LNCAP (cell line): ENCODE measurements around the gene C16orf92.

Experiments
- TF ChIP-seq, protein P1 (sequence below): fragments of 450-650 bp; IDR thresholded peaks from 2 replicates; pipeline ENCODE4 v1.5.1; 2017; ENCODE audit warnings: mild to moderate bottlenecking

Gene C16orf92

DNA sequence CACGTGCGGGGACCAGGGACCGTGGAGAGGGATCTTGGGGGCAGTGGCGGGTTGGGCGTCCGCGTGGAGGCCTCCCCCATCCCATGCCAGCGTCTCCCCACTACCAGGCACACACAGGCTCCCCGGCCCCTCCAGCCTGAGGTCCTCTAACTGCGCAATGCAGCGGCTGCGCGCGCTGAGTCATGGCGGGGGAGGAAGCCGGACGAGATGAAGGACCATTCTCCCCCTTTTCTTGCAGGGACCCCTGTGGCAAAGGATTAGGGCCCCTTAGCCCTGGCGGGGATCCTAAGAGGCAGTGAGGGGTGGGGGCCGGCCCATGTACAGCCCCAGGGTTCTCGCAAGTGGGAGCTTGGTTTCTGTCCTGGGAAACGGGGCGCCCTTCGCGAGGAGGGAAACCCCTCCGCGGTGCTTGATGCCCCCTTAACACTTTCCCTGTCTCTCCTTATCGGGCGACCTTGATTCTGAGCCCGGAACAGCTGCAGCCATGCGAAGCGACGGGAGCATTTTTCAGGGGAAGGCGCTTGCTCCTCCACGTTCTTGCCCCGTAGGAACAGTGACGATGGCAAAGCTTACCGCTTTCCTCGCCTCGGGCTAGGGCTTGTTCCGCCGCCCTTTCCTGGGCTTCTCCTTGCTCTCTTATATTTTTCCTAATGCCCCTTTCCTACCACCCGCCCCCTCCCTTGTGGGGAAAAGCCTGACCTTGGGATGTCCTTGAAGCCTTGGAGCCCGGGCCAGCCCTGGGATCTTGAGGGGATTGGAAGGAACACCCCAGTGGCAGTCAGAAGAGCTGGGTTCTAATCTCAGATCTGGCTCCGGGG lies 43.2 kb downstream of the C16orf92 start:
- TF ChIP-seq, protein P1, sequence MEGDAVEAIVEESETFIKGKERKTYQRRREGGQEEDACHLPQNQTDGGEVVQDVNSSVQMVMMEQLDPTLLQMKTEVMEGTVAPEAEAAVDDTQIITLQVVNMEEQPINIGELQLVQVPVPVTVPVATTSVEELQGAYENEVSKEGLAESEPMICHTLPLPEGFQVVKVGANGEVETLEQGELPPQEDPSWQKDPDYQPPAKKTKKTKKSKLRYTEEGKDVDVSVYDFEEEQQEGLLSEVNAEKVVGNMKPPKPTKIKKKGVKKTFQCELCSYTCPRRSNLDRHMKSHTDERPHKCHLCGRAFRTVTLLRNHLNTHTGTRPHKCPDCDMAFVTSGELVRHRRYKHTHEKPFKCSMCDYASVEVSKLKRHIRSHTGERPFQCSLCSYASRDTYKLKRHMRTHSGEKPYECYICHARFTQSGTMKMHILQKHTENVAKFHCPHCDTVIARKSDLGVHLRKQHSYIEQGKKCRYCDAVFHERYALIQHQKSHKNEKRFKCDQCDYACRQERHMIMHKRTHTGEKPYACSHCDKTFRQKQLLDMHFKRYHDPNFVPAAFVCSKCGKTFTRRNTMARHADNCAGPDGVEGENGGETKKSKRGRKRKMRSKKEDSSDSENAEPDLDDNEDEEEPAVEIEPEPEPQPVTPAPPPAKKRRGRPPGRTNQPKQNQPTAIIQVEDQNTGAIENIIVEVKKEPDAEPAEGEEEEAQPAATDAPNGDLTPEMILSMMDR = no peak

DNA sequence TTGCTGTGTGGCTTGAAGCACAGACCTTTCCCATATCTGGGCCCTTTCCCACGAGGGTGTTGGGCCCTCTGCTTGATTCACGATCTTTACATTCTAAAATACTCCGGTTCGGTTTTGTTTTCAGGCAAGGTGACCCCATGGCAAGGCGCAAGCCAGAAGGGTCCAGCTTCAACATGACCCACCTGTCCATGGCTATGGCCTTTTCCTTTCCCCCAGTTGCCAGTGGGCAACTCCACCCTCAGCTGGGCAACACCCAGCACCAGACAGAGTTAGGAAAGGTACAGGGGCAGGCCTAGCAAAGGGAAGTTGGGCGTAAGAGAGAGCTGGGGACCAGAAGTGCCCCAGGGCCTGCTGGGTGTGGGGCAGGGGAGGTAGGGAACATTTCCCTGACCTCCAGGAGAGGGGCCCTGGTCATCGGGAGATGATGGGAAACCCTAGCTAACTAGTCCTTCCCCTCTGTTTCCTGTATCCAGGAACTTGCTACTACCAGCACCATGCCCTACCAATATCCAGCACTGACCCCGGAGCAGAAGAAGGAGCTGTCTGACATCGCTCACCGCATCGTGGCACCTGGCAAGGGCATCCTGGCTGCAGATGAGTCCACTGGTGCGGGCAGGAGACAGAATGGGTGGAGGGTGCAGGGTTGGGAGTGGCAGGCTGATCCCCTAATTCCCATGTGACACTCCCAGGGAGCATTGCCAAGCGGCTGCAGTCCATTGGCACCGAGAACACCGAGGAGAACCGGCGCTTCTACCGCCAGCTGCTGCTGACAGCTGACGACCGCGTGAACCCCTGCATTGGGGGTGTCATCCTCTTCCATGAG lies 44.0 kb downstream of the C16orf92 start:
- TF ChIP-seq, protein P1 = no peak

DNA sequence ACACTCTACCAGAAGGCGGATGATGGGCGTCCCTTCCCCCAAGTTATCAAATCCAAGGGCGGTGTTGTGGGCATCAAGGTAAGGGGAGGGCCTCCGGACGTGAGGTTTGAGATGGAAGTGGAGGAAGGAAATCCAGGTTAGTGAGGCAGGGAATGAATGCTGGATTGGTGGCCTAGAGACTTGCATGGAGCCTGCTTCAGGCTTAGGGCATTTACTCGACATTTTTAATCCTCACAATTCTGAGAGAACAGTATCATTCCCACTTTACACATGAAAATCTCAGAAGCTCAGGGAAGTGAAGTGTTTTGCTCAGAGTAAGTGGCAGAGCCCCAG lies 44.6 kb downstream of the C16orf92 start:
- TF ChIP-seq, protein P1 = no peak

DNA sequence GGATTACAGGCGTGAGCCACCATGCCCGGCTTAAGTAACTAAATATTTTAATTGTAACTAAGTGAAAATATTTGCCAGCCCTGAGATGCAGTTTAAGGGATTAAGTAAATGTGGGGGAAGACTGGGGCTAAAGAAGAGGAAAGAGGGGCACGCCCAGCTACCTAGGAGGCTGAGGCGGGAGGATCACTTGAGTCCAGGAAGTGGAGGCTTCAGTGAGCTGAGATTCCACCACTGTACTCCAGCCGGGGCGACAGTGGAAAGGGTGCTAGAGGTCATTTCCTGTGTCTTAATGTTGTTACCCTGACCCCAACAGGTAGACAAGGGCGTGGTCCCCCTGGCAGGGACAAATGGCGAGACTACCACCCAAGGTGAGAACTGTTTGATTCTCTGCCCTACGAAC lies 45.3 kb downstream of the C16orf92 start:
- TF ChIP-seq, protein P1 = no peak

DNA sequence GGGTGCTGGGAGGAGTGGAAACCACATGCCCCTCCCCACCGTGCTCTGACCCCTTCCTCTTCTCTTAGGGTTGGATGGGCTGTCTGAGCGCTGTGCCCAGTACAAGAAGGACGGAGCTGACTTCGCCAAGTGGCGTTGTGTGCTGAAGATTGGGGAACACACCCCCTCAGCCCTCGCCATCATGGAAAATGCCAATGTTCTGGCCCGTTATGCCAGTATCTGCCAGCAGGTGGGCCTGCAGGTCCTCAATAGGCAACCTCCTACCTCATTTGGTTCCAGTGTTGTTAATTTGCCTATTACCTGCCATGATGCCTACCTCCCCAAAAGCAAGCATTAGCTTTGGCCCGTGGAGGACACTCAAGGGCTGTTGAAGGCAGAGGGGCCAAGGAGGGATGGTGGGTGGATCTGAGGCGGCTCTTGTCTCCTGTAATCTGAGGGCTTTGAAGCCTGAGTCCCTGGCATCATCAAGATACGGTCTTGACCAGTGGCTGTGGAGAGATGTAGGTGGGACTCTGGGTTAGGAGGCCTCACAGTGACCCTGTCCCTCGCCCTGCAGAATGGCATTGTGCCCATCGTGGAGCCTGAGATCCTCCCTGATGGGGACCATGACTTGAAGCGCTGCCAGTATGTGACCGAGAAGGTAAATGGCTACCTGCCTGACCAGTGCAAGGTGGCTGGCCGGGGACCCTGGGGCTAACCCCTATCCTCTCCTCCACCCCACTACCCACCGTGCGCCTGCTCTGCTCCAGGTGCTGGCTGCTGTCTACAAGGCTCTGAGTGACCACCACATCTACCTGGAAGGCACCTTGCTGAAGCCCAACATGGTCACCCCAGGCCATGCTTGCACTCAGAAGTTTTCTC lies 46.0 kb downstream of the C16orf92 start:
- TF ChIP-seq, protein P1 = peak; percentile 54; the same call in 1 of the 2 replicates

DNA sequence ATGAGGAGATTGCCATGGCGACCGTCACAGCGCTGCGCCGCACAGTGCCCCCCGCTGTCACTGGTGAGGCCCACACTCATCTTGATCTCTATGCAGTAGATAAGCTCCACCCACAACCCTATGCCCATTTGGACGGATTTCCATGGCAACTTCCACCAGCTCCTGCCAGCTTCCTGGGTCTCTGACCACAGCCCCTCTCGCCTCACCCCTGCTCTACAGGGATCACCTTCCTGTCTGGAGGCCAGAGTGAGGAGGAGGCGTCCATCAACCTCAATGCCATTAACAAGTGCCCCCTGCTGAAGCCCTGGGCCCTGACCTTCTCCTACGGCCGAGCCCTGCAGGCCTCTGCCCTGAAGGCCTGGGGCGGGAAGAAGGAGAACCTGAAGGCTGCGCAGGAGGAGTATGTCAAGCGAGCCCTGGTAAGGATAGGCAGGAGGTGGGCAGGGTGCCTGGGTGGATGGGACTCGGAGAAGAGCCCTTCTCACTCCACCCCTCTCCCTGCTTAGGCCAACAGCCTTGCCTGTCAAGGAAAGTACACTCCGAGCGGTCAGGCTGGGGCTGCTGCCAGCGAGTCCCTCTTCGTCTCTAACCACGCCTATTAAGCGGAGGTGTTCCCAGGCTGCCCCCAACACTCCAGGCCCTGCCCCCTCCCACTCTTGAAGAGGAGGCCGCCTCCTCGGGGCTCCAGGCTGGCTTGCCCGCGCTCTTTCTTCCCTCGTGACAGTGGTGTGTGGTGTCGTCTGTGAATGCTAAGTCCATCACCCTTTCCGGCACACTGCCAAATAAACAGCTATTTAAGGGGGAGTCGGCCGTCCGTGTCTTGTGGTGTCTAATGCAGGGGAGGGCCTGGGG lies 46.8 kb downstream of the C16orf92 start:
- TF ChIP-seq, protein P1 = no peak
